HG03196 (cell line): Measurements from ENCODE around the gene PPP3CA.

Experiments
- ATAC-seq: cut with Tn5 transposase; IDR thresholded peaks from one replicate; pipeline ENCODE4 v1.9.1; 2021; ENCODE audit not compliant: unreplicated experiment

Gene PPP3CA

GRCh38 chr4:101347267-101347556 lies at the start of gene PPP3CA:
Gene PPP3CA (minus strand): TSS chr4:101347526.
- no peak for ATAC-seq

GRCh38 chr4:101393256-101393655 lies 45.9 kb upstream of the PPP3CA start:
- no peak for ATAC-seq

GRCh38 chr4:101370663-101371210 lies 23.4 kb upstream of the PPP3CA start:
- no peak for ATAC-seq

GRCh38 chr4:101367201-101367600 lies 19.9 kb upstream of the PPP3CA start:
- no peak for ATAC-seq

GRCh38 chr4:101366331-101366730 lies 19.0 kb upstream of the PPP3CA start:
- ATAC-seq, result no peak

- ATAC-seq, result no peak
Measured at GRCh38 chr4:101357751-101358150, 10.4 kb upstream of the PPP3CA start.

GRCh38 chr4:101356928-101357327 lies 9.6 kb upstream of the PPP3CA start:
- ATAC-seq, result no peak

GRCh38 chr4:101355767-101356702 lies 8.7 kb upstream of the PPP3CA start:
- no peak for ATAC-seq

DNA sequence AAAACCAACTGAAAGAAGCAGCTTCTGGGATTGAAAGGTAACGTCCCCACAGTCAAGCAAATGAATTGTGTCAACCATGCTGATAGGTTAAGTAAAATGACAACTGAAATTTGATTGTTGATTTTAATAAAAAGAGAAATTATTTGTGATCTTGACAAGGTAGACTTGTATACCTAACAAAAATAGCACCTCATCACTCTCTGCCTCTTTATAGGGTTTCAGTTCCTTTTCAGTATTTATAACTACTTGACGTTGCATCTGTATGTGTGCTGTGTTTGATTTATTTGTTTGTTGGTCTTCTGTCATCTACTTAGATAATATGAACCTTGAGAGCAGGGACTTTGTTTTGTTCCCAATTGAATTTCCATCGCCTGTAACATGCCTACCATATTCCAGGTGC lies 7.9 kb upstream of the PPP3CA start:
- peak; percentile 94 for ATAC-seq

DNA sequence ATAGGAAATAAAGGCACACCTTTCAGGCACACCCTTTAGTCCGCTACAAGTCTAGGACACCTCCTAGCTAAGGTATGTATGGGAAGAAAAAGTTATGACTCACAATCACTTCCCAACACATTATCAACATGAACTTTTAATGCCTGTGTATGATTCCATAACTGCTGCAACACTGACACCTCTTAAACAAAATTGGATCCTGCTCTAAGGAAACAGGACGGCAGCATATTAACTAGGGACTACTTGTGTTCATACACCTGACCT lies 2.4 kb upstream of the PPP3CA start:
- ATAC-seq, result no peak

DNA sequence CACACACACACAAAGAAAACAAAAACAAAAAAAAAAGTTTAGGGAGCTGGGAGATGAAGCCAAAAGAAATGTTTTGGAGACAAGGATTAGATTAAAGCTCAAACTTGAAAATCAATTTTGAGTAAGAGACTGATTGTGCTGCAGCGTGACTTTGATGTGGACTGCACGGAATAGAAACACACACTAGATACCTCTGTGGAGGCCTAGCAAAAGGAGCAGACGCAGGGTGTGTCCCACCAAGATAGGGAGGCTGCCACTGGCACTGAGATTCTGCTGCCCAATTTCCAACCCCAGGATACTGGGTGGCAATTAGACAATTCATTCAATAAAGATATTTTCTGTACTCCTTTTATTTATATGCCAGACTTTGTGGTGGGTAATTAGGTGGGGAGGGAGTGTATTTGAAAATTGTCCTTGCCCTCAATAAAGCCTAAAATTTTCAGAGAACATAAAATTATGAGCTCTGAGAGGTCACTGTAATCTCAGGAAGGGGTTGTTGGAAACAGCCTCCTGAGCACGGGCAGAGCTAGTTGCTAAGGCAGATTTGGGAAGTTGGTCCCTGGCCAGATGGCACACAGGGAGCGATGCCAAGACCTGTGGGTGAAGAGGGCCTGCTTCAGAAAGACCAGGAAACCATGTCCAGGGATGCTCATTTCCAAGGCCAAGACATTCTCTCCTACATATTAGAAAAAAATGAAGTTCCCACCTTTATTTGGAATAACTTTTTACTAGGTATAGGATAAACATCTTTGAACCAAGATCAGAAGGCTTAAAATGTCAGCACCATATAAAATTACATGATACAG lies 1.9 kb upstream of the PPP3CA start:
- no peak for ATAC-seq

DNA sequence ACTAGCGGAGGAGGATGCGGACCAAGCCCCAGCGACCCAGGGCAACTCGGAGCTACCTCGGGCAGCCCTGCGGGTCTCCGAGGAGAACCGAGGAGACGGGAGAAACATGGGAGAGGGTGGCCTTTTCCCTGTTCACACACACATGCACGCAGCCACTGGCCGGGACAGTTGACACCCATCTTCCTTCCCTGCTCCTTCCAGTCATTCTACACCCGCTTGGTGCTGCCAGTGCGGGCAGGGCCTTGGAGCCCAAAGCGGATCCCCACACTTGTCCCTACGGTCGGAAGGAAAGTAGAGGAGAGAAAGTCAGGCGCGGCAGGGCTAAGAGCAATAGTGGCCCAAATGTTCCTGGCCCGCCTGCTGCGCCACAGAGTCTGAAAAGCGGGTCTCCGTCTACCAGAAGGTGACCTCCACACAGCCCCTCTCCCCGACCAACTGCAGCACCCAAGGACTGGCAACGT lies 1.1 kb upstream of the PPP3CA start:
- ATAC-seq, result no peak

DNA sequence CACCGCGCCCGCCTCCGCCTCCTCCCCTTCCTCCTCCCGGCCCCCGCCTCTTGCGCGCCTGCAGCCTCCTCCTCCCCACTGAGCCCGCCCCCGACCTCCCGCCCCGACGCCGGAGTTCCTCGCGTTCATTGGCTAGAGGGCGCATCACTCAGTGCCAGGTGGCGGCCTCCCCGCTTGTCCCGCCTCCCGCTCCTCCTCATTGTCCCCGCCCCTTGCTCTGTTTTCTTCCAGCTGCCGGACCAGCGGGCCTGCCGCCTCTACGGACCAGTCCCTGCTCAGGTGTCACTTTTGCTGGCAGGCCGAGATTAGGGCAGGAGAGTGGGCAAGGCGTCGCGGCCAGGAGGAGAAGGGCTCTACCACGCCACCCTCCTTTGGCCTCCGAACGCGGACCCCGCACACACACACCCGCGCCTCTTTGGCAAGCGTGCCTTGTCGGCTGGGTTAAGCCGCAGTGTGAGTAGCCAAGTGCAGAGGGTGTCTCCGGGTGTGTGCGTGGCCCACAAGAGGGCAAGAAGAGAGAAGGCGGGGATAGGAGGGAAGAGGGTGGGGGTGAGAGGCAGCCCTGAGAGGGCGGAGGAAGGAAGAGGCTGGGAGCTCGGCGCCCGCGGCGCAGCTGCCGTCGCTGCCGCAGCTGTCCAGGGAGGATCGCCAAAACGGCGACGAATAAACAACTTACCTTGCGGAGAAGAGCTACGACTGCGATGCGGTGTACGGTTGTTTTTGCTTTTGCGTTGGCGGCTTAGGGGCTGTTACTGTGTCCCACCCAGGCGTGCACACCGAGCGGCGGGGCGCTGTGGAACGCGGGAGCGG lies 436 bp upstream of the PPP3CA start:
- peak; percentile 78 for ATAC-seq

GRCh38 chr4:101346351-101347266 lies 717 bp downstream of the PPP3CA start:
- ATAC-seq, result peak; percentile 10

DNA sequence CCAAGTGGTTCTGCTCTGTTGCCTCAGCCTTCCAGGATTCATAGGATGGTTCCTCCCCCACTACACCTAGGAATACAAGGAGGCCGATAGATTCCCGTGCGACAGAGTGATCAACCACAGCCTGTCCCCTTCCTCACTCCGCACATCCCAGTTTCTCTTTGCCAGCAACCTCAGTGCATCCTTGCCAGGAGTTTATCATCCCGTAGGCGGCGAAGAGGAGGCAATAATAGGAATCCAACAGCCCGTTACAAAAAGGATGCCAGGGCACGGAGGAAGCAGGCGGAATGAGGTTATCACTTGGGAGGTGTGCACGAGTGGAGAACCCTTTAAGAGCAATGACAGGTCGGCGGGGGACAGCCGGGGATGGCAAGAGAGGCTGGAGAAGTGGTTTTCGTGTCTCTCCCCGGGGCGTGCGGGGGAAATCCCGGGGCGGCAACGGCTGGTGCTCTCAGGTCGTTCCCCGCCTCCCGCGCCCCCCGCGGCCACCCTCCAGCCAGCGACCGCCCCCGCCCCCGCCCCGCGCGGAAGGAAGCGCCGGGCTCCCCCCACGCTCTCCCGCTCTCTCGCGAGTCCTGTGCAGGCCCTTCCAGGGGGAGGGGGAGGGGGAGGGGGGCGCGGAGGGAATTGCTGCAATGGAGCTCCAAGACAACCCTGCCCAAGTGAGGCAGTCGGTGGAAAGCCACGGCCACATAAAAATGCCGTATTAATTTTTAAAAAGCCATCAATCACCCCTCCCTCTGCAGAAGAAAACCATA lies 1.6 kb downstream of the PPP3CA start:
- no peak for ATAC-seq

GRCh38 chr4:101345271-101345595 lies 2.1 kb downstream of the PPP3CA start:
- no peak for ATAC-seq

GRCh38 chr4:101339332-101339731 lies 8.0 kb downstream of the PPP3CA start:
- no peak for ATAC-seq

DNA sequence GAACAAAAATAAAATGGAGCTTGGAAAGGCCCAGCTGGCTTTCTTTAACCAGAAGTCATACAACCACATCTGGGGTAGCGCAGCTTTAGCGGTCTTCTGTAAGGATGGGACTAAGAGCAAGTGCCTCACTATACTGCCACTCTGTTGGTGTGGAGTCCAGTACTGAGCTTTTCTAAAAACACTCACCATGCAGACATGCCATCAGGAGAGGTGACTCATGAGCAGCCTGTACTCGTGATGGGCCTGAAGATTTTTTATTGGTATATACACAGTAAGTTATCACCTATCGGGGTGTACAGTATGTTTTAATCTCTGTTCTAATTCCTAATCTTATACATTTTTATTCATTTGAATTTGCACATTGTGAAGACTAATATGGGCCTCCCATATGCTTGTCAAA lies 9.6 kb downstream of the PPP3CA start:
- ATAC-seq, result peak; percentile 37

DNA sequence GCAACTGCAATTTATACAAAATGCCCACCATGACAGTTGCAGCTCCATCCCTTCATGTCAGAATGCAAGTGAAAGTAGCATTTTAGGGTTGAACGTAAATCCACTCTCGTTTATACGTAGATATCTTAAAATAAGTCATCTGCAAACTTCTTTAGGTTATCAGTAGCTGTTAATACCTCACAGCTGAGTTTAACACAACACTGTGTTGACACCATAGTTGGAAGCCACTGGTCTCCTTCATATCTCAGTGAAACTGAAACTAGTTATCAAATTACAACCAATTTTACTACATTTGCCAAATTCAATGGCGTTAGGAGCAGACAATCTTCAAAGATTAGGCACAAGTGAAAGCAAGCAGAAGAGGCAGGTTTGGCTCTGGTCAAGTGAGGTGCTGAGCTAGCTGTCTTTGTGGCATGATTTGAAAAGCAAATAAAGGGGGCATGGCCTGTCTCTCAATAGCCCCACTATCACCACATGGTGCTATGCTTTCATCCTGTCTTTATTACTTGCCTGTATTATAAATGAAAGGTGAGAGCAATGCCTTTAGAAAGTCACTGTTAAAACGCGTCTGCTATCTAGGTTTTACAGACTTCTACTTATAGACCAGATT lies 12.3 kb downstream of the PPP3CA start:
- peak; percentile 41 for ATAC-seq
